ENCODE results near the gene SMC2.

The SMC2 gene

DNA sequence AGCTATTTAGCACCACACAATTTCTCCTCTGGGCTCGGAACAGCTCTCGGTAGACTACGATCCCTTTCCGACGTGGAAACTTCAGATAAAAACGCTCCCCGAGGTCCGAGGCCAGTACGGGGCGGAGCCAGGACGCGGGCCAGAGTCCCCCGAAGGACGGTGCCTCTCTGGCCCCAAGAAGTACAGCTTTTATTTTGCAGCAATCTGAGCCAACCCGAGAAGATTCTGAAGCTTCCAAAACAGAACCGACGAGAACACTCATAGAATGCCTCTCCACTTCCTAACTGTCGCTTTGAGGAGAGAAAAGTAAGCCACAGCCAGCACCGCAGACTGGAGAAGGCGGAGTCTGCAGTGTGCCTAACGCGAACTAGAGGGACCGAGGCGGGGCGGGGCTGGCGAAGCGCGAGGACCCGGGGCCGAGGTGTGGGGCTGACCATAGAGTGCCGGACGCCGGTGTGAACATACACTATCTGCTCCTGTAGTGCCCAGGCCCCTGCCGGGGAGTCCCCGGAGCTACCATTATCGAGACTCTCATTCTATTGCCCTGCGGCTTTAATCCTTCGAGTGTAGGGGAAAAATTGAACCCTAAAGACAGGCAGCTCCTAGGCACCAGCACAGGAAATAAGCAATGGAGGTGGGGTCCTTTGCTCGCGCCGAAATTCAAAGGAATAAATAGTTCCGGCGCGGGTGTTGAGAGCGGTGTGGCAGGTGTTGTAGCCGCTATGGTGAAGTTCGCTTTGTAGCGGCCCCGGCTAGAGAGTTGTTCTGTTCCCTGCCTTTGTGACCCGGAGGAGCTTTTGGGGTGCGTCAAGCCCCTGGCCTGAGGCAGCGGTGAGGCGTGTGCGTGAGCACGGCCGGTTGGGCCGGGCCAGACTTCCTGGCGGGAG, at the start of gene SMC2:
SMC2 (plus strand) TSS at position 663 of the 887 bp plus-strand sequence. CDS start 1,076 bp downstream, outside the sequence.
- H3K27me3 ChIP-seq (ENCODE audit: control insufficient read depth, insufficient read depth, low read length): no peaks in the 10 kb centered on the region
- H3K4me3 ChIP-seq (ENCODE audit: low read length): peak within 1 kb of the TSS; percentile 78
- H3K9ac ChIP-seq (ENCODE audit: low read length): peak within 1 kb of the TSS; percentile 90
- H3K36me3 ChIP-seq (ENCODE audit: control insufficient read depth, insufficient read depth, low read length): no peaks in the 10 kb centered on the region
- no peaks in the 10 kb centered on the region for H3K9me3 ChIP-seq (ENCODE audit: control insufficient read depth, low read length)
- peaks cover 8% of the 10 kb centered on the region for H3K4me1 ChIP-seq (ENCODE audit: control insufficient read depth, insufficient read depth, low read length)

DNA sequence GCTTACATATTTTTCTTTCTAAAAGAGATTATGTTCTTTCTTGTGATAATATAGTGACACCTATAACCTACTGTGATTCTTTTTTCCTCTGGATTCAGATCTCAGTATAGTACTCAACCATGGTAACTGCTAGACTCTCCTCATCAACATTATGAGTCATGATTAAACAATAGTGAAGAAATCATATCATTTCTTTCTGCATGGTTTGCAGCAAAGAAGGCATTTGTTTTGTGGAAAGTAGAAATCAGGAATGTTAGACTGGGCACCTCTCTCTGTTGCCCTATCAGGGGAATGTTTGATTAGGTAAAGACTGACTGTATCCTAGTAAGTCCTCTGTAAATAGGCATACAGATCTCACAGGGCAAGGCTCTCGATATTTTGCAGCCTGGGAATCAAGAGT, 25.6 kb upstream of the SMC2 start:
- Histone ChIP-seq H3K4me3 (ENCODE audit: low read length) (no peak overlapping the region), H3K9me3 (ENCODE audit: control insufficient read depth, low read length) (no peaks in the 10 kb centered on the region), H3K27me3 (ENCODE audit: control insufficient read depth, insufficient read depth, low read length) (no peaks in the 10 kb centered on the region), H3K9ac (ENCODE audit: low read length) (no peak overlapping the region), H3K36me3 (ENCODE audit: control insufficient read depth, insufficient read depth, low read length) (no peaks in the 10 kb centered on the region), H3K4me1 (ENCODE audit: control insufficient read depth, insufficient read depth, low read length) (no peaks in the 10 kb centered on the region)

DNA sequence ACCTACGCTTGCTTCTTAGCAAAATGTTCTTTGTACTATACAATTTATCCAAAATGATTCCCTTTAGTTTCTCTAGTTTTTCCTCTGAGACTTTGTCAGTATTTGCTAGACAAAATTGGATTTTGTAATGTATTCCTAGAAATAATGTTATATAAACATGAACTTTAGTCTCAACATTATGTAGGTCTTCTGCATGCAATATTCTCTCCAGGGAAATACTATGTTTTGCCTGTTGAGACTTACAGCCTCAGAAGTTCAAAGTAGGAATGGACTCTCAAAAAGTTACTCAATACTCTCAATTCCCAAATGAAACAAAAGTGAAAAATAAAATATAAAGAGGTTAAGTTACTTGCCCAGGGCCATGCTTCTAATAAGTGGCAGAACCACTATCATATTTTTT, 24.8 kb upstream of the SMC2 start:
- Histone ChIP-seq H3K27me3 (ENCODE audit: control insufficient read depth, insufficient read depth, low read length) (no peaks in the 10 kb centered on the region), H3K9me3 (ENCODE audit: control insufficient read depth, low read length) (no peaks in the 10 kb centered on the region), H3K36me3 (ENCODE audit: control insufficient read depth, insufficient read depth, low read length) (no peaks in the 10 kb centered on the region), H3K9ac (ENCODE audit: low read length) (no peak overlapping the region), H3K4me3 (ENCODE audit: low read length) (no peak overlapping the region), H3K4me1 (ENCODE audit: control insufficient read depth, insufficient read depth, low read length) (no peaks in the 10 kb centered on the region)

DNA sequence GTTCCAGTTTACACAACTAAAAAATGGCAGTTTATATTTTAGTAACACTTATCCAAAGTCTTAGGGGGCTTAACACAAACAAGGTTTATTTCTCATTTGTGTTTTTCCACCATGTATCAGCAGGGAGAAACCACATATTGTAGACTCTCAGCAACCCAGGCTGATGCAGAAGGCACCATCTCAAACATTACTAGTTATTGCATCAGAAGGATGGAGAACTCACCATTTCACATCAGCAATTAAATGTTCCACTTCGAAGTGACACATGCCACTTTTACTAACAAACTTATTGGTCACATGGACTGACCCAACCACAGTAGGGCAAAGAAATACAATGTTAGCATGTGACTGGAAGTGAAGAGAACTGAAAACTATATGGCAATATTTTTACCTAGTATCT, 22.5 kb upstream of the SMC2 start:
- Histone ChIP-seq H3K36me3 (ENCODE audit: control insufficient read depth, insufficient read depth, low read length) (no peaks in the 10 kb centered on the region), H3K4me3 (ENCODE audit: low read length) (no peak overlapping the region), H3K9me3 (ENCODE audit: control insufficient read depth, low read length) (no peaks in the 10 kb centered on the region), H3K4me1 (ENCODE audit: control insufficient read depth, insufficient read depth, low read length) (no peaks in the 10 kb centered on the region), H3K9ac (ENCODE audit: low read length) (no peak overlapping the region), H3K27me3 (ENCODE audit: control insufficient read depth, insufficient read depth, low read length) (no peaks in the 10 kb centered on the region)

DNA sequence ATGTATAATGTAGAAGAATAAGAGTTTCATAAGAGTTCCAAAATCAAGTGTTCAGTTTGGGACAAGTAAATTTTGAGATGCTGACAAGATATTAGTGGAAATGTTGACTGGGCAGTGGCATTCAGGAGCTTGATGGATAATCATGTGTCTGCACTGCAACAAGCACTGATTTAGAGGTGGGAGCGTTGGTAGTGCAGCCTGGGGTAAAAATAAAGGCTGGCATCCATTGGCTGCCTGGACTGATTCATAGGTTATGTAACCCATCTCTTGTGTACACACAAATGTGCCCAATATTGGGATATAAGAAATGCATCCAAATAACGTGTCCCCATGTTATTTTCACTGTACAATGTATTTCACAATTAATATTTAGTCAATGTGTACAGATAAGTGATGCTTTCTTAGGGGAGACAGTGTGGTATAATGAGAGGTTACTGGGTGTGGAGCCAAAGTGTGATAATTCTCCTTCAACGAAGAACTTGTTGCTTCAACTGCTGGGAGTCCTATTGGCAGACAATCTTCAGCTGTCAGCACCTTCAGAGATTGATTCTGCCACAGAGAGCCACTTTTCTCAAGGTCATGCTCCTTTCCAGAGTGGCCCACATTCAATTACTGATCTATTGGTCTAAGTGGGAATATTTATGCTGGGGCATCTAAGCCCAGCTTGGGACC, 20.9 kb upstream of the SMC2 start:
- Histone ChIP-seq H3K4me3 (ENCODE audit: low read length) (no peak overlapping the region), H3K4me1 (ENCODE audit: control insufficient read depth, insufficient read depth, low read length) (no peaks in the 10 kb centered on the region), H3K9me3 (ENCODE audit: control insufficient read depth, low read length) (no peaks in the 10 kb centered on the region), H3K27me3 (ENCODE audit: control insufficient read depth, insufficient read depth, low read length) (no peaks in the 10 kb centered on the region), H3K9ac (ENCODE audit: low read length) (no peak overlapping the region), H3K36me3 (ENCODE audit: control insufficient read depth, insufficient read depth, low read length) (no peaks in the 10 kb centered on the region)

DNA sequence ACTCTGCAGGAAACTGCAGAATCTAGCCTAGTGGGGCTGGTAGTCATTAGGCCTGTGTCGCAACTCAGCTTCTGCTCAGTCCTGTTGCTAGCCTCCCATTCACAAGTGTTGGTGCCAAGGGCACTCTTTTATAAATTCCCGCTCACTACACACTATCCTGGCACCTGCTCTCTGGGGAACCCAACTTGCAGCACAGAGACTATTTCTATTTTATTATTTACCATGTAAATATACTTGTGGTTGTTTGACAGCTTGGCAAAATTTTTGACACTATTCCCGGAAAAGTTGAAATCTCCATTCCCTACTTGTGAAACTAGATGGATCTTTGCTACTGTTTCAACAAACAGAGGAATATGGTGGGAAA, 20.4 kb upstream of the SMC2 start:
- Histone ChIP-seq H3K27me3 (ENCODE audit: control insufficient read depth, insufficient read depth, low read length) (no peaks in the 10 kb centered on the region), H3K4me1 (ENCODE audit: control insufficient read depth, insufficient read depth, low read length) (no peaks in the 10 kb centered on the region), H3K9me3 (ENCODE audit: control insufficient read depth, low read length) (no peaks in the 10 kb centered on the region), H3K4me3 (ENCODE audit: low read length) (no peak overlapping the region), H3K36me3 (ENCODE audit: control insufficient read depth, insufficient read depth, low read length) (no peaks in the 10 kb centered on the region), H3K9ac (ENCODE audit: low read length) (no peak overlapping the region)

DNA sequence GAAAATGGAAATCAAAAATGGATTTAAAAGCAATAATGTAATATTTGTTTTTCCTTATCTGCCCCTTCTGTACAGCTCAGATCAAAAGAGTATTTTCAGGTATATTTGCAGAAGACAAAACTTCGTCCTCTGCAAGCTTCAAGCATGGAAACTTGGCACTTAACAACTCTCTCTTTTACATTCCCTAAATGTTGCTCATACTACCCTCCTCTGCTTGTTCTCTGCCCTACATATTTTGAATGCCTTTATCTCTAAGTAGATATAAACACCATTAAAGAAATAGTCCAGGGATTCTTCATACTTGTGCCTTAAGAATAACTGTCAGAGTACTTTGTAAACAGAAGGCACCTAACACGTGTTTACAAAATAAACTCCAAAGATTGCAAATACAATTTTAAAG, 19.2 kb upstream of the SMC2 start:
- no peak overlapping the region for H3K4me3 ChIP-seq (ENCODE audit: low read length)
- H3K27me3 ChIP-seq (ENCODE audit: control insufficient read depth, insufficient read depth, low read length): no peaks in the 10 kb centered on the region
- no peaks in the 10 kb centered on the region for H3K9me3 ChIP-seq (ENCODE audit: control insufficient read depth, low read length)
- no peak overlapping the region for H3K9ac ChIP-seq (ENCODE audit: low read length)
- no peaks in the 10 kb centered on the region for H3K4me1 ChIP-seq (ENCODE audit: control insufficient read depth, insufficient read depth, low read length)
- H3K36me3 ChIP-seq (ENCODE audit: control insufficient read depth, insufficient read depth, low read length): no peaks in the 10 kb centered on the region

DNA sequence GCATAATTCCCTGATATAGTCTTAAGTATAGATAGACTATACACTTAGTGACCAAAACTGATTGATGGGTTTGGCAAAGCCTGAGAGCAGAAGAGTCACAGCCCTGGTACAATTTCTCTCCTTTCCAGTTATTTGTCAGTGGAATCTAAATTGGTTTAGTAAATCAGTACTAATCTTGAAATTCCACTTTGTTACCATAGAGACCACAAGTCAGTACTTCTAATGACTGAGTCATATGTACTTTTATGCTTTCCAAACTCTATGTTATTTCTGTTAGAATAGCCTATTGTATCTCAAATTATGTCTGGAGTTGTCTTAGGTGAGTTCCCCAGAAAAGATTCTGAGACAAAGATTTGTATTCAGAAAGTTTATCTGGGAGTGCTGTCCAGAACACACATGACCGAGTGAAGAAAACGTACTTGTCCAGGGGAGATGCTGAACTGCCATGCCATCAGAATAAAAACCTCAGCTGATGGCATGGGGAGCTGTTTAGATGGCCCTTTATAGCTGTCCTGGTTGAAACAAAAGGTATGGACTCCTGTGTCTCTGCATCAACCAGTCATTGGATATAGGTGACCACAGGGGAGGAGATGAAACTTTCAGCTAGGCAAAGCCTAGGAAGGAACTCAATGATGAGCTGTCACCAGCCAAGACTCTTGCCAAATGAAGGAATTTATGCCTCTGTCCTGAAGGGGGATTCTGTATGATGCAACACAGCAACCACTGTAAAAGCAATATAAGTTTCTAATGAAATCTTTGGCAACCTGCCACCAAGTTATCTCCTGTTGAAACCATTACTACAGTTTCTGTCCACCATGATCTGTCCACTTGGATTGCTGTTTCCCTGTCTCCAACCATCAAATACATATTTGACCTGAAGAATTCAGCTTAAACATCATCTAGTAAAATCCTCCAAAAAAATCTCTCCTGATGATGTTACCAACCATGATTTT, 18.0 kb upstream of the SMC2 start:
- Histone ChIP-seq H3K36me3 (ENCODE audit: control insufficient read depth, insufficient read depth, low read length) (no peaks in the 10 kb centered on the region), H3K9ac (ENCODE audit: low read length) (no peak overlapping the region), H3K27me3 (ENCODE audit: control insufficient read depth, insufficient read depth, low read length) (no peaks in the 10 kb centered on the region), H3K4me1 (ENCODE audit: control insufficient read depth, insufficient read depth, low read length) (no peaks in the 10 kb centered on the region), H3K4me3 (ENCODE audit: low read length) (no peak overlapping the region), H3K9me3 (ENCODE audit: control insufficient read depth, low read length) (no peaks in the 10 kb centered on the region)

DNA sequence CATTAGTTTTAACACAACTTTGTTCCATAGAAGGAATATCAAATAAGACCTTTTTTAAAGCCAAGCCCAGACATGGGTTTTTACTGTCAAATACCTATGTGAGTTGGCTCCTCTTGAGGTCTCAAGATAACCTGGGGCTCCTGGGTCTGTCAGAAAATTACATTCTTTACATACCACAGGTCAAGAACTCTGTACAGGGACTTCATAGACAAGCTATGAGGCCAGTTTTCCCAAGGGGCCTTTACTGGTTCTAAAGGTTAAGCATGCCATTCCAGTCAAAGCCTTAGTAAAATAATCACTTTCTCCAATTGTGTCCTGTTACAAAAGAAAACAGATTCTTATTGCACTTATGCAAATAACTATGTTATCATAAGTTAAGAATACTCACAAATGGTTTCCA, 15.5 kb upstream of the SMC2 start:
- no peaks in the 10 kb centered on the region for H3K9me3 ChIP-seq (ENCODE audit: control insufficient read depth, low read length)
- no peaks in the 10 kb centered on the region for H3K36me3 ChIP-seq (ENCODE audit: control insufficient read depth, insufficient read depth, low read length)
- no peaks in the 10 kb centered on the region for H3K27me3 ChIP-seq (ENCODE audit: control insufficient read depth, insufficient read depth, low read length)
- no peaks in the 10 kb centered on the region for H3K4me1 ChIP-seq (ENCODE audit: control insufficient read depth, insufficient read depth, low read length)
- H3K9ac ChIP-seq (ENCODE audit: low read length): no peak overlapping the region
- H3K4me3 ChIP-seq (ENCODE audit: low read length): no peak overlapping the region

DNA sequence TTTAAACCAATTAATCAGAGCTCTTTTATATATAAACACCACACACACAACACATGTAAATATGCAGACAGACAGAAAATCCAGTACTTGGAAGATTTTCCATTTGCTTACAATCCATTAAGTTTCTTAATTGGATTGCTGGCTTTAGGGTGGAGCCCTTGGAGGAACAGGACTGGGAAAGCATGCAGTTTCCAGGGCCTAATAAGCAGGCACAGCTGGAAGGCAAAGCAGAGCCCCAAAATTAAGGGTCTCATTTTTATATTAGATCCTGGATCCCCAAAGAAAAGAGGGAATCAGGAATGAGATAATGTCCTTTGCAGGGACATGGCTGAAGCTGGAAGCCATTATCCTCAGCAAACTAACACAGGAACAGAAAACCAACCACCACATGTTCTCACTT, 13.1 kb upstream of the SMC2 start:
- H3K4me3 ChIP-seq (ENCODE audit: low read length): no peak overlapping the region
- no peak overlapping the region for H3K9ac ChIP-seq (ENCODE audit: low read length)
- H3K27me3 ChIP-seq (ENCODE audit: control insufficient read depth, insufficient read depth, low read length): no peaks in the 10 kb centered on the region
- no peaks in the 10 kb centered on the region for H3K4me1 ChIP-seq (ENCODE audit: control insufficient read depth, insufficient read depth, low read length)
- H3K36me3 ChIP-seq (ENCODE audit: control insufficient read depth, insufficient read depth, low read length): no peaks in the 10 kb centered on the region
- no peaks in the 10 kb centered on the region for H3K9me3 ChIP-seq (ENCODE audit: control insufficient read depth, low read length)

DNA sequence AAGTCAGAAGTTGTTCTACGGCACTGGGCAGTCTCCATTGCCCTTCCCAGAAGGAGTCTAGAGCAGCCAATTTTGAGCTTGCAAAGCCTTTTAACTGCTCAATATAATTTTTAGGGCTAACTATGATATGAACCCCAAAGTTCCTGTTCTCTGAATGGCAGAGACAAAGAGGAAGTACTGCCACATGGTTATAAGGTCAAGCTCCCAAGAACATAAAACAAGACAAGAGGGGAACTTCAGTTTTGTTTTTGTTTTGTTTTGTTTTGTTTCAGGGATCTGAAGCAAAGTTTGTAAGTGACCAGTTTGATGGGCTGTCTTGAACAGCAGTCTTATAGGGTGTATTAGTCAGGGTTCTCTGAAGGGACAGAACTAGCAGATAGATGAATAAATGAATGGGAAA, 11.9 kb upstream of the SMC2 start:
- Histone ChIP-seq H3K27me3 (ENCODE audit: control insufficient read depth, insufficient read depth, low read length) (no peaks in the 10 kb centered on the region), H3K9me3 (ENCODE audit: control insufficient read depth, low read length) (no peaks in the 10 kb centered on the region), H3K9ac (ENCODE audit: low read length) (no peak overlapping the region), H3K4me3 (ENCODE audit: low read length) (no peak overlapping the region), H3K4me1 (ENCODE audit: control insufficient read depth, insufficient read depth, low read length) (no peaks in the 10 kb centered on the region), H3K36me3 (ENCODE audit: control insufficient read depth, insufficient read depth, low read length) (no peaks in the 10 kb centered on the region)

DNA sequence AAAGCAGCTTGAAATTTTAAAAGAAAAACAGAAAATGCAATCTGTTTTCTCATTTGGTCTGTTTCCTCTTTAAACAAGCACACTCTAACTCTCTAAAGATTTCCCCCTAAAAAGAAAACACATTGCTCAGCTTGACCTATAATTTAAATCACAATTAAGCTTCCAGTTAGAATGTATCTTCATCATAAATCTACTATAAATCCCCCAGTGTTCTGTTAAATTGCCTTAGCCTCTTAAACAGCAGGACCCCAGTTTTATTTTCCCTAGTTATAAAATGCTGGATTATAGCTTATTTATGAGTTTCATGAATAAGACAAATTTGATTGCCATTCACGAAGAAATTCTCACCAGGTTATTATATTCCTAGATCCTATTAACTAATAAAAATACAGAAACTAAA, 8.6 kb upstream of the SMC2 start:
- H3K4me3 ChIP-seq (ENCODE audit: low read length): no peak overlapping the region
- H3K27me3 ChIP-seq (ENCODE audit: control insufficient read depth, insufficient read depth, low read length): no peaks in the 10 kb centered on the region
- H3K9me3 ChIP-seq (ENCODE audit: control insufficient read depth, low read length): no peaks in the 10 kb centered on the region
- no peak overlapping the region for H3K9ac ChIP-seq (ENCODE audit: low read length)
- no peaks in the 10 kb centered on the region for H3K36me3 ChIP-seq (ENCODE audit: control insufficient read depth, insufficient read depth, low read length)
- no peaks in the 10 kb centered on the region for H3K4me1 ChIP-seq (ENCODE audit: control insufficient read depth, insufficient read depth, low read length)
